Ectodermal cell (in vitro differentiated cells): ENCODE results near the gene UBTD2.
"Not testable (repeated sequence)": the region's sequence is repeated elsewhere in the genome, so short reads cannot be mapped to it uniquely, and the experiment has no call there.

ENCODE experiments used
- H3K27ac ChIP-seq: 2 replicates; pipeline ENCODE4 v1.7.0; 2013; ENCODE audit warnings: mild to moderate bottlenecking, low read depth, low read length; ENCODE audit not compliant: insufficient read depth, poor library complexity, severe bottlenecking
- H3K27me3 ChIP-seq: 2 replicates; pipeline ENCODE4 v1.7.0; 2013; ENCODE audit warnings: mild to moderate bottlenecking, low read length; ENCODE audit not compliant: insufficient read depth, control insufficient read depth, poor library complexity, severe bottlenecking
- H3K36me3 ChIP-seq: one replicate; pipeline ENCODE4 v1.7.0; 2013; ENCODE audit warnings: low read length; ENCODE audit not compliant: control insufficient read depth, insufficient read depth
- H3K4me1 ChIP-seq: one replicate; pipeline ENCODE4 v1.7.0; 2013; ENCODE audit warnings: low read length; ENCODE audit not compliant: control insufficient read depth, insufficient read depth
- H3K4me3 ChIP-seq: 2 replicates; pipeline ENCODE4 v1.7.0; 2013; ENCODE audit warnings: low read depth, low read length, control low read depth; ENCODE audit not compliant: insufficient read depth
- H3K9me3 ChIP-seq: 2 replicates; pipeline ENCODE4 v1.7.0; 2013; ENCODE audit warnings: mild to moderate bottlenecking, low read length, moderate library complexity; ENCODE audit not compliant: control insufficient read depth
- WGBS, 2 experiments: methylation state at CpG; one replicate each; pipeline ENCODE4 v1.1.7; 2013; ENCODE audit warnings: missing lambda C conversion rate in 2 of 2; 5-methylcytosine and 5-hydroxymethylcytosine counted together

The UBTD2 gene

DNA sequence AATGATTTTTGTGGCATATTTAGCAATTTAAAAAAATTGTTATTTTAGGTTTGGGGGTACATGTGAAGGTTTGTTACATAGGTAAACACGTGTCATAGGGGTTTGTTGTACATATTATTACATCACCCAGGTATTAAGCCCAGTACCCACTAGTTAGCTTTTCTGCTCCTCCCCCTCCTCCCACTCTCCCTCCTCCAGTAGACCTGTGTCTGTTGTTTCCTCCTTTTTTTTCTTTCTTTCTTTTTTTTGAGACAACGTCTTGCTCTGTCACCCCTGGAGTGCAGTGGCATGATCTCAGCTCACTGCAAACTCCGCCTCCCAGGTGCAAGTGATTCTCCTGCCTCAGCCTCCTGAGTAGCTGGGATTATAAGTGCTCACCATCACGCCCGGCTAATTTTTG, 8.3 kb upstream of the UBTD2 start:
- WGBS, 2 experiments: 71 to 79% methylated on average over 4 to 5 of the region's 5 CpGs
- not testable (repeated sequence) for H3K36me3 ChIP-seq, H3K27me3 ChIP-seq, H3K27ac ChIP-seq, H3K4me3 ChIP-seq, H3K9me3 ChIP-seq, H3K4me1 ChIP-seq

DNA sequence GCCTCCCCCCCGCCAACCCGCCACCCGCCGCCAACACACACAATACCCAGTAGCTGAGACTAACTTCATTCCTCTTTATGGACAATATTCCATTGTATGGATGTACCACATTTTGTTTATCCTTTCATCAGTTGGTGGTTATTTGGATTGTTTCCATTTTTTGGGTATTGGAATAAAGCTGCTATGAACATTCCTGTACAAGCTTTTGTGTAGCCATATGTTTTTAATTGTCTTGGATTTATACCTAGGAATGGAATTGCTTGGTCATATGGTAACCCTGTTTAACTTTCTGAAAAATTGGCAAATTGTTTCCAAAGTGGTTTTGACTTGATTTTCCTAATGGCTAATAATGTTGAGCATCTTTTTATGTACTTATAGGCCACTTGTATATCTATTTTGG, 4.9 kb upstream of the UBTD2 start:
- no peaks in the 10 kb centered on the region for H3K9me3 ChIP-seq
- no peak overlapping the region for H3K4me3 ChIP-seq
- no peak overlapping the region for H3K27ac ChIP-seq
- H3K4me1 ChIP-seq: no peaks in the 10 kb centered on the region
- no peaks in the 10 kb centered on the region for H3K36me3 ChIP-seq
- peaks cover 5% of the 10 kb centered on the region for H3K27me3 ChIP-seq
- no CpG with 5 or more reads among the region's 4 CpGs for WGBS, 2 experiments

DNA sequence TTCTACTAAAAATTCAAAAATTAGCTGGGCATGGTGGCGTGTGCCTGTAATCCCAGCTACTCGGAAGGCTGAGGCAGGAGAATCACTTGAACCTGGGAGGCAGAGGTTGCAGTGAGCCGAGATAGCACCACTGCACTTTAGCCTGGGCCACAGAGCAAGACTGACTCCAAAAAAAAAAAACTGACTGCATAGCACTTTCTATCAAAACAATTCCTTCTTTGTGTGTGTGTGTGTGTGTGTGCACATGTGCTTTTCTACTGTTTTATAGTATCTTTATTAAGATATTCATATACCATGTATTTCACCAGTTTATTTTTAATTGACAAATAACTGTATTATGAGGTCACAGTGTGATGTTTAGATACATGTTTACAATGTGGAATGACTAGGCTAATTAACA, 3.6 kb upstream of the UBTD2 start:
- H3K27me3 ChIP-seq, H3K27ac ChIP-seq, H3K9me3 ChIP-seq, H3K36me3 ChIP-seq, H3K4me1 ChIP-seq, H3K4me3 ChIP-seq: not testable (repeated sequence)
- WGBS, 2 experiments: 91 to 95% methylated on average over 3 of the region's 3 CpGs

DNA sequence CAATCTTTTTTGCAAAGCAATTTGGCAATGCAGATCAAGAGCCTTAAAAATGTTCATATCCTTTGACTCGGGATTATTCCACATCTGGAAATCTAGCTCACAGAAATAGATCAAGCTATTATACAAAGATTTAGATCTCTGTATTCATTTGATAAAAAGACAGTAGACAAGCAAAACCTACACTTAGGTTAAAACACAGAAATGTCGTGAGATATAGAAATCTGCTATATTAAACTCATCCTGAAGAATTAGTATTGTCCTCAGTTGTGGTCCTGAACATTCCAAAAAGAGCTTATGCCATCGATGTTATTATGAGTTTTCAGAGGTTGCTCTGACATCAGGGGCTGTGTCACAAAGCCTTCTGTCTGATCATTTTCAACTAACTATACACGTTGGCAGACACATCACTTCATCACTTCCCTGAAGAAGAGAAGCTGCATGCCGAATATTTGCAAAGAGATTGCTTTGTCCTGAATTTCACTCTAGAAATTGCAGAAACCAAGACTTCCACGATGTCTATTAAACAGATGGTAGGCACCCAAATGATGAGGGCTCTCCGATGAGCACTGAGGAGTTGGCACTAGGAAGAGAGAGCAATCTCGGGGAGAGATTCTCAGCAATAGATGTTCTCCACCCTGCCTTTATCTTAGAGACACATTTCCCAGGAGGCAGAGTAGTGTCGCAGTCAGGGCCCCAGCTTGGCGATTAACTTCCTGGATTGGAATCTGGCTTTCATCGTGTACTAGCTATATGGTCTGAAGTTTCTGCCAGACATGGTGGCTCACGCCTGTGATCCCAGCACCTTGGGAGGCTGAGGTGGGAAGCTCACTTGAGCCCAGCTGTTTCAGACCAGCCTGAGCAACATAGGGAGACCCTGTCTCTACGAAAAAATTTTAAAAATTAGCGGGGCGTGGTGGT, 1.9 kb upstream of the UBTD2 start:
- Histone ChIP-seq H3K4me1 (no peaks in the 10 kb centered on the region), H3K36me3 (no peaks in the 10 kb centered on the region), H3K27ac (no peak overlapping the region), H3K9me3 (no peaks in the 10 kb centered on the region), H3K27me3 (peaks cover 5% of the 10 kb centered on the region), H3K4me3 (no peak overlapping the region)
- WGBS, 2 experiments: 83 to 86% methylated on average over 14 to 15 of the region's 15 CpGs

DNA sequence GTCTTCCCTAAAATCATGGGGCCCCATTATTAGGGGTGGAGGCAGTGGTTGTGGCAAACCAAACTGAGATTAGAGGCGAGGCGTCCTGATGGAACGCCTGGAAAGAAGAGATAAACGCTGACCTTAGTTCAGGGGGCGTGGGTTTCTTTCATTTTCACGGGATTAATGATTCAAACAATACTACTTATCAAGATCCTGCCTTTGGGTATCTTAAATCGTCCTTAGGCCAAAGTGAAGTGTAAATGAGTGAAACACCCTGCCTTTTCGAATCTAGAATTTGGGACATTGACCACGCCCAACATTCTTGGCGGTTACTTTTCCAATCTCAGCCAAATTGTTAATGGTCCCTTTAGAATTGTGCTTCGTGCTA, 1.0 kb upstream of the UBTD2 start:
- Histone ChIP-seq H3K9me3 (no peaks in the 10 kb centered on the region), H3K4me3 (peak overlapping the region; percentile 76), H3K4me1 (no peaks in the 10 kb centered on the region), H3K27me3 (peaks cover 5% of the 10 kb centered on the region), H3K27ac (peak overlapping the region; percentile 71), H3K36me3 (no peaks in the 10 kb centered on the region)
- 12 to 14% methylated on average over 11 of the region's 11 CpGs for WGBS, 2 experiments

DNA sequence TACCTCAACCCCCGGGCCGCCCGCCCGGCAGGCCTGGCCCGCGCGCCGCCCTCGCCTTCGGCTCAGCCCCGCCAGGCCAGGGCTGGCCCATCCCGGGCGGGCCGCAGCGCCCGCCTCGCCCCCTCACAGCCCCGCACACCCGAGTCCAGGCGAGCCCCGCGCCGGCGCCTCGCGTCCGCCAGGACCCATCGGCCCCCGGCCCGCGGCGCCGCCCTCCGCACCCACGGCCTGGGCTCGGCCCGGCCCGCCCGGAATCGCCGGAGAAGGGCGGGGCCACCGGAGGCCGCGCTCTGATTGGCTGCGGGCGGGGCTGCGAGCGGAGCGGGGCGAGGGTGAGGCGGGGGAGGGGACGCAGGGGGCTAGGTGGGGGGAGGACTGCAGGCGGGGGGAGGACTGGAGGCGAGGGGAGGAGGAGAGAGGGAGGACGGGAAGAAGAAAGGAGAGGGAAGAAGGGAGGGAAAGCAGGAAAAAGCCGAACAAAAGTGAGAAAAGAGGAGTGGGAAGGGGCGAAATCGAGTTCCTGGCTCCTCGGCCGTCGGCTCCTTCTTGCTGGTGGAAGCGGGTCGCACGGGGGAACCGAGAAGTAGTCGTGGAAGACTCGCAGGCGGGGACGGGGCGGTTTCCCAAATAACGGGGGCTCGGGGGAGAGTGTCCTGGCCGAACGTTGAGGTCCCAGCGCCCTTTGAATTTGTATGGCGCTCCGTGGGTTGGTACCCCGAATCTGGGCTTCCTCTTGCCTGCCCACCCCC, 472 bp upstream of the UBTD2 start:
- Histone ChIP-seq H3K4me3 (peak overlapping the region; percentile 76), H3K9me3 (no peaks in the 10 kb centered on the region), H3K36me3 (no peaks in the 10 kb centered on the region), H3K27ac (peak overlapping the region; percentile 96), H3K4me1 (no peaks in the 10 kb centered on the region), H3K27me3 (peaks cover 5% of the 10 kb centered on the region)
- WGBS, 2 experiments: 0 to 1% methylated on average over 79 of the region's 79 CpGs

DNA sequence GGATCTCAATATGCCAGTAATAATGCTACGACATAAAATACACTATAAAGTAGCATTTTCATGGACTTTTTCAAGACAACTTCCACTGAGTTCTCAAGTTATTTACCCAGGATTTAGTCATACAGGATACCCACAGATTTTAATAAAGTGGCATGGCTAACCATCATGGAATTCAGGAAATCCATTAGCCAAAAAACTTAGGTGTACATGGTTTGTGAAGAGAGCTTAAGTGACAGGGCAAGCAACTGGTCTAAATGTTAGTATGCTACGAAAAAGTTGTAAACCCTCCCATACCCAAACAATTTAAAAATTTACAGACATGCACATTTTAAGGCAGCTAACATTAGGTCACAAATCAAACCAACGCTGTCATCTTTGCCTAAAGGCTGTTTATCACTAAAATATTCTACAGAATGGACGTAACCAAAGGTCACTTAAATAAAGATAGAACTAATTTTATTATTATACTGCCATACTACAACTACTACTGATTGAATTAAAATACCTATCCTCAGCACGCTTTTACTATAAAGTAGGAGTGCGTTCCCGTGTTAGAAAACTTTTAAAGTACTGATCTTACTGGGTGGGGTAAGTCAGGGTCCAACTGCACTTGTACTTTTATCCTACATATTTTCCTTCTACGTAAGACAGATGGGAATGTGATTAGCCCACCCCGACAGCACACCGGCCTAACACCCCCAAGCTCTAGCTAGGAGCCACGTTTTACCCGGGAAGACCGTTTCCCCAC, 1.1 kb downstream of the UBTD2 start:
- Histone ChIP-seq H3K4me3 (peak overlapping the region; percentile 76), H3K9me3 (no peaks in the 10 kb centered on the region), H3K4me1 (no peaks in the 10 kb centered on the region), H3K27me3 (peaks cover 5% of the 10 kb centered on the region), H3K27ac (peak overlapping the region; percentile 96), H3K36me3 (no peaks in the 10 kb centered on the region)
- WGBS, 2 experiments: 10% methylated on average over 9 to 13 of the region's 13 CpGs

DNA sequence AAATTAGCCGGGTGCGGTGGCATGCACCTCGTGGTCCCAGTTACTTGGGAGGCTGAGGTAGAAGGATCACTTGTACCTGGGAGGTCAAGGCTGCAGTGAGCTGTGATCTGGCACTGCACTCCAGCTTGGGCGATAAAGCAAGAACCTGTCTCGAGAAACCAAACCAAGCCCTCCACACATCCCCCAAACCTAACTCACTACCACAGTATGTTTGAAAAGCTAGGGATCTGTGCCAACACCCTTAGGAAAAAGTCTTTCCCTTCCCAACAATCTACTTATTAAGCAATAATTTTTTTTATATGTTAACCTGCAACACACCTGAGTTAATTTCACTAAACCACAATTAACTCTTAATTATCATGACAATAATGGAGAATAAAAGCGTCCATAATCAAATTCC, 2.2 kb downstream of the UBTD2 start:
- Histone ChIP-seq H3K4me1 (no peaks in the 10 kb centered on the region), H3K4me3 (peak overlapping the region; percentile 76), H3K27ac (no peak overlapping the region), H3K27me3 (peaks cover 5% of the 10 kb centered on the region), H3K36me3 (no peaks in the 10 kb centered on the region), H3K9me3 (no peaks in the 10 kb centered on the region)
- WGBS, 2 experiments: 72 to 80% methylated on average over 6 of the region's 6 CpGs

DNA sequence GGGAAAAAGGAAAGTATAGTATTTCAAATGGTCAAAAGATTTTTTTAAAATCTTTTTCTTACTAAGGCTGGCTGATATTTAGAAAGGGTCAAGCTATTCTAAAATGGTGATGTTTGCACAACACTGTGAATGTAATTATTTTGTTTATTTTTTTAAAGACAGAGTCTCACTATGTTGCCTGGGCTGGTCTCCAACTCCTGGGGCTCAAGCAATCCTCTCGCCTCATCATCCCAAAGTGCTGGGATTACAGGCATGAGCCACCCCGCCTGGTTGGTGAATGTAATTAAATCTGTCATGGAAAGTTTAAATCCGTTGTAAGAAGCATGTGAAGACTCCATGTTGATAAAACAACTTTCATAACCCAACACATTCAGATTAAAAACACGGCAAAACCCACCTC, 2.6 kb downstream of the UBTD2 start:
- Histone ChIP-seq H3K4me3 (peak overlapping the region; percentile 76), H3K4me1 (no peaks in the 10 kb centered on the region), H3K9me3 (no peaks in the 10 kb centered on the region), H3K27ac (no peak overlapping the region), H3K36me3 (no peaks in the 10 kb centered on the region), H3K27me3 (peaks cover 5% of the 10 kb centered on the region)
- WGBS, 2 experiments: 61 to 78% methylated on average over 3 to 4 of the region's 4 CpGs

DNA sequence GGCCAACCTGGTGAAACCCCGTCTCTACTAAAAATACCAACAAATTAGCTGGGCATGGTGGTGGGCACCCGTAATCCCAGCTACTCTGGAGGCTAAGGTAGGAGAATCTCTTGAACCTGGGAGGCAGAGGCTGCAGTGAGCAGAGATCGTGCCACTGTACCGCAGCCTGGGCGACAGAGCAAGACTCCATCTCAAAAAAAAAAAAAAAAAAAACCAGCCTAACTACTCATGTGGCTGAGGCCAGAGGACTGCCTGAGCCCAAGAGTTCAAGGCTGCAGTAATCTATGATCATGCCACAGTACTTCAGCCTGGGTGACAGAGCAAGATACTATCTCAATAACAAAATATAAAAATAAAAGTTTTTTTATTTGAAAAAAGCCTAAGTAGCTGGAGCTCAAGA, 3.2 kb downstream of the UBTD2 start:
- Histone ChIP-seq H3K4me3 (no peak overlapping the region), H3K9me3 (no peaks in the 10 kb centered on the region), H3K36me3 (no peaks in the 10 kb centered on the region), H3K27ac (no peak overlapping the region), H3K27me3 (peaks cover 3% of the 10 kb centered on the region), H3K4me1 (no peaks in the 10 kb centered on the region)
- 93 to 98% methylated on average over 5 of the region's 5 CpGs for WGBS, 2 experiments
